K562 (cell line): ENCODE data around the gene A1BG. TPM values are rescaled to one million over a fixed set of nuclear protein-coding genes. Genes with fewer than 3 reads are reported as not detected.

Experiments
- ATAC-seq: fragments of 200-7000 bp; cut with Tn5 transposase; 3 replicates; pipeline ENCODE4 v1.9.1; 2020; ENCODE audit warnings: moderate library complexity
- BruUV-seq: library from RNA; stranded (reverse); fragments of 400-500 nt; replicated peaks from 2 replicates; lab custom pipeline; 2021; lab: Mats Ljungman, UMichigan
- CTCF ChIA-PET: fragments of 300-600 bp; formaldehyde crosslinking; extraction: SDS; loops from one replicate; lab custom pipeline; 2021; ENCODE audit warnings: low intra/inter-chr PET ratio; lab: Yijun Ruan, JAX
- POLR2A ChIA-PET: fragments of 300-600, 350-650 bp; sonication (Branson Sonifier 250); formaldehyde crosslinking; extraction: SDS; loops from one replicate; lab custom pipeline; 2021; ENCODE audit warnings: antibody characterized with exemption, inconsistent platforms; lab: Yijun Ruan, JAX
- DNase-seq, 4 experiments: peaks; one replicate each; pipeline versions ENCODE4 v3.0.0 to v3.0.0-alpha.2; 2011 to 2018; ENCODE audit warnings: low spot score in 3 of 4, mixed read lengths in 3 of 4; ENCODE audit errors: extremely low read depth in 1 of 4
- FAIRE-seq: peaks from 2 replicates; lab custom pipeline; 2011; peaks lifted over from hg19 to GRCh38; lab: Jason Lieb, UNC
- H2AFZ ChIP-seq: 2 replicates; pipeline ENCODE4 v1.6.0; 2011; ENCODE audit warnings: low read depth, low read length, control low read depth, inconsistent platforms
- H3K27ac ChIP-seq: fragments of 200-600 bp; 3 replicates; pipeline ENCODE4 v1.8.0; 2011; ENCODE audit warnings: low read depth, mild to moderate bottlenecking, control low read depth, inconsistent platforms, low read length, moderate library complexity, mixed read lengths; ENCODE audit errors: extremely low read depth
- H3K27me3 ChIP-seq, 2 experiments: fragments of 300-600 bp in 1 of 2; 2 replicates in 1 of 2; 3 replicates in 1 of 2; pipeline versions ENCODE4 v1.6.0 to v1.8.0; 2011; ENCODE audit warnings: inconsistent platforms in 2 of 2, low read length in 2 of 2, mild to moderate bottlenecking in 1 of 2, mixed read lengths in 1 of 2, moderate library complexity in 1 of 2; ENCODE audit not compliant: control insufficient read depth in 2 of 2, insufficient read depth in 2 of 2
- H3K36me3 ChIP-seq: fragments of 300-600 bp; 3 replicates; pipeline ENCODE4 v1.8.0; 2011; ENCODE audit warnings: mild to moderate bottlenecking, low read length, inconsistent platforms; ENCODE audit not compliant: control insufficient read depth, insufficient read depth
- H3K4me1 ChIP-seq, 2 experiments: fragments of 200-600 bp in 1 of 2; replicated peaks in 1 of 2; 2 replicates in 1 of 2; 3 replicates in 1 of 2; pipeline versions ENCODE4 v1.5.1 to v1.8.0; 2011; ENCODE audit warnings: inconsistent platforms in 2 of 2, low read length in 2 of 2, mild to moderate bottlenecking in 1 of 2, mixed read lengths in 1 of 2, moderate library complexity in 1 of 2; ENCODE audit not compliant: control insufficient read depth in 2 of 2, insufficient read depth in 2 of 2
- H3K4me2 ChIP-seq: 2 replicates; pipeline ENCODE4 v1.6.1; 2011; ENCODE audit warnings: low read length, control low read depth, inconsistent platforms, mixed read lengths; ENCODE audit not compliant: insufficient read depth
- H3K4me3 ChIP-seq: fragments of 200-600 bp; sonication (generic), shearing (Covaris generic); 2 replicates; pipeline ENCODE4 v1.5.1; 2016; ENCODE audit warnings: control low read depth, inconsistent platforms
- H3K79me2 ChIP-seq: fragments of 200-600 bp; 3 replicates; pipeline ENCODE4 v1.8.0; 2011; ENCODE audit warnings: low read length, inconsistent platforms; ENCODE audit not compliant: control insufficient read depth, insufficient read depth
- H3K9ac ChIP-seq, 2 experiments: 2 replicates each; pipeline versions ENCODE4 v1.6.0 to v1.6.1; 2011; ENCODE audit warnings: low read depth in 2 of 2, low read length in 2 of 2, control low read depth in 1 of 2, inconsistent platforms in 1 of 2, mild to moderate bottlenecking in 1 of 2, mixed read lengths in 1 of 2; ENCODE audit not compliant: insufficient read depth in 1 of 2
- H3K9me1 ChIP-seq: one replicate; pipeline ENCODE4 v1.6.0; 2011; ENCODE audit warnings: inconsistent platforms, mild to moderate bottlenecking, low read length, moderate library complexity; ENCODE audit not compliant: control insufficient read depth, insufficient read depth
- H3K9me3 ChIP-seq: replicated peaks from 2 replicates; pipeline ENCODE4 v1.5.1; 2011; ENCODE audit warnings: low read depth, low read length, inconsistent platforms; ENCODE audit not compliant: control insufficient read depth, insufficient read depth
- H4K20me1 ChIP-seq: replicated peaks from 2 replicates; pipeline ENCODE4 v1.6.1; 2011; ENCODE audit warnings: low read length, inconsistent platforms, mixed read lengths; ENCODE audit not compliant: control insufficient read depth, insufficient read depth
- CCNT2 ChIP-seq: IDR thresholded peaks from 2 replicates; pipeline ENCODE4 v1.6.1; 2011; ENCODE audit warnings: borderline replicate concordance, low read depth, mild to moderate bottlenecking, moderate library complexity, mixed read lengths, low read length; ENCODE audit not compliant: insufficient read length; ENCODE audit errors: extremely low read depth
- CXXC5 ChIP-seq: fragments of 250-450 bp; sonication (Bioruptor Pico); IDR thresholded peaks from 2 replicates; pipeline ENCODE4 v1.8.0; 2022; ENCODE audit warnings: inconsistent platforms, mild to moderate bottlenecking, moderate library complexity
- POLR2B ChIP-seq: fragments of 450-650 bp; IDR thresholded peaks from 2 replicates; pipeline ENCODE4 v1.6.1; 2018; ENCODE audit warnings: low read depth; ENCODE audit not compliant: partially characterized antibody
- SMAD1 ChIP-seq: fragments of 150-350 bp; IDR thresholded peaks from 2 replicates; pipeline ENCODE4 v1.6.1; 2014; ENCODE audit warnings: low read length, low read depth; ENCODE audit not compliant: partially characterized antibody
- SRF ChIP-seq, 2 experiments: fragments of 250-450, 450-650 bp in 1 of 2; sonication (Bioruptor Pico) in 1 of 2; sonication (generic) in 1 of 2; formaldehyde crosslinking; IDR thresholded peaks; 2 replicates each; pipeline versions ENCODE4 v1.5.0 to v1.5.1; 2020 to 2022; ENCODE audit warnings: mild to moderate bottlenecking in 1 of 2, missing genetic modification reagents in 1 of 2
- TAL1 ChIP-seq: fragments of 450-650 bp; IDR thresholded peaks from 2 replicates; pipeline ENCODE4 v1.6.1; 2016; ENCODE audit warnings: mild to moderate bottlenecking
- TRIM24 ChIP-seq, 2 experiments: fragments of 450-650 bp; IDR thresholded peaks; 2 replicates each; pipeline ENCODE4 v1.6.1; 2016
- WGBS: fragments of 100-300 bp; shearing (Covaris generic); methylation state at CpG from one replicate; pipeline ENCODE4 v1.1.6; 2016; ENCODE audit warnings: low coverage, mixed read lengths; ENCODE audit not compliant: insufficient coverage; ENCODE audit errors: missing lambda C conversion rate; 5-methylcytosine and 5-hydroxymethylcytosine counted together
- in situ Hi-C: fragments of 300-500 bp; cut with MboI; formaldehyde crosslinking; loops from 4 replicates; pipeline ENCODE4 v1.15.0; 2018; ENCODE audit warnings: inconsistent platforms, mixed read lengths
- intact Hi-C: fragments of 100-400 bp; cut with micrococcal nuclease; formaldehyde crosslinking; loops from 2 replicates; pipeline ENCODE4 v1.14.2; 2022
- polyA plus RNA-seq, 8 experiments: library from polyadenylated mRNA; depleted of rRNA in 4 of 8; stranded (reverse) in 5 of 8; unstranded in 3 of 8; fragments of >200 nt; fragmentation: Nextera tagmentation in 2 of 8; fragmentation: Illumina TruSeq in 1 of 8; extraction: Ambion mirVana in 2 of 8; extraction: Trizol in 1 of 8; gene quantifications; 2 replicates each; pipeline versions ENCODE4 v1.2.1 to v1.2.3, GENCODE V29; 2011 to 2014; ENCODE audit warnings: inconsistent platforms in 1 of 8, missing spikeins in 1 of 8
- total RNA-seq, 7 experiments: library from RNA; depleted of rRNA in 6 of 7; stranded (reverse); fragments of >200 nt in 6 of 7; fragmentation: Illumina TruSeq in 2 of 7; extraction: Trizol in 2 of 7; gene quantifications; 2 replicates each; pipeline versions ENCODE4 v1.2.1 to v1.2.3, GENCODE V29; 2011 to 2021; ENCODE audit warnings: low replicate concordance in 1 of 7
- TF ChIP-seq, protein P1 (sequence below), 2 experiments: fragments of 450-650 bp; IDR thresholded peaks; 2 replicates each; pipeline ENCODE4 v1.6.1; 2016
- TF ChIP-seq, protein P2 (sequence below): fragments of 250-450 bp; sonication (Bioruptor Pico); IDR thresholded peaks from 2 replicates; pipeline ENCODE4 v1.4.0; 2020
- TF ChIP-seq, protein P3 (sequence below): fragments of 250-450 bp; sonication (Bioruptor Pico); IDR thresholded peaks from 2 replicates; pipeline ENCODE4 v1.4.0; 2020; ENCODE audit warnings: mild to moderate bottlenecking, moderate library complexity
- TF ChIP-seq, protein P4 (sequence below): IDR thresholded peaks from 3 replicates; pipeline ENCODE4 v1.6.1; 2011; ENCODE audit warnings: borderline replicate concordance, mild to moderate bottlenecking; ENCODE audit not compliant: insufficient read length, insufficient read depth

A1BG gene
- total and polyA plus RNA-seq, 9 of the 15 experiments (the other 6 are each of a cell fraction or from before 2014, with no cell fraction given), result 0.10 to 19.8 (median 2.6) TPM

DNA sequence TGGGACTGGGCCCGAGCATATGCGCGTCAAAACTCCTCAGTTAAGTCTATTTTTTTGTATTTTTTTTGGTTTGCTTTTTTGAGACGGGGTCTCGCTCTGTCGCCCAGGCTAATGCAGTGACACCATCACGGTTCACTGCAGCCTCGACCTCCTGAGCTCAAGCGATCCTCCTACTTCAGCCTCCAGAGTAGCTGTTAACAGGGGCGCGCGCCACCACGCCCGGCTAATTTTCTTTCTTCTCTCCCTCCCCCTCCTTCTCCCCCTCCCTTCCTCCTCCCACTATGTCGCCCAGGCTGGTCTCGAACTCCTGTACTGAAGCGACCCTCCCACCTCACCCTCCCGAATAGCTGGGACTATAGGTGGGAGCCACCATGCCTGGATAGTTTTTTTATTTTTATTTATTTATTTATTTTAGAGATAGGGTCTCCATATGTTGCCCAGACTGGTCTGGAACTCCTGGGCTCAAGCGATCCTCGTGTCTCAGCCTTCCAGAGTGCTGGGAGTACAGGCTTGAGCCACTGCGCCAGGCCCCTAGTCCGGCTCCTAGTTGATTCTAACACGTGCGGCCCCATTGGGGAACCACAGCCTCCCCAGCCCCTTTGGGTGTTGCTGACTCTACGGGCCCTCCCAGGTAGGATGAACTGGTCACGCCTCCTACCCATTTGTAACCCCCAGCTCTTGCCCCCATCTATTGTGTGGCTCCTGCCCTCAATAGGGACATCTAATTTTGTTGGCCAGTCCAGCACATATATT is 28.3 kb upstream of the A1BG start (continued):
- TF ChIP-seq, protein P1, sequence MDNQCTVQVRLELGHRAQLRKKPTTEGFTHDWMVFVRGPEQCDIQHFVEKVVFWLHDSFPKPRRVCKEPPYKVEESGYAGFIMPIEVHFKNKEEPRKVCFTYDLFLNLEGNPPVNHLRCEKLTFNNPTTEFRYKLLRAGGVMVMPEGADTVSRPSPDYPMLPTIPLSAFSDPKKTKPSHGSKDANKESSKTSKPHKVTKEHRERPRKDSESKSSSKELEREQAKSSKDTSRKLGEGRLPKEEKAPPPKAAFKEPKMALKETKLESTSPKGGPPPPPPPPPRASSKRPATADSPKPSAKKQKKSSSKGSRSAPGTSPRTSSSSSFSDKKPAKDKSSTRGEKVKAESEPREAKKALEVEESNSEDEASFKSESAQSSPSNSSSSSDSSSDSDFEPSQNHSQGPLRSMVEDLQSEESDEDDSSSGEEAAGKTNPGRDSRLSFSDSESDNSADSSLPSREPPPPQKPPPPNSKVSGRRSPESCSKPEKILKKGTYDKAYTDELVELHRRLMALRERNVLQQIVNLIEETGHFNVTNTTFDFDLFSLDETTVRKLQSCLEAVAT (IDR thresholded peaks at IDR 0.05), result 0 out of 4 replicates have a peak, but pooled peaks of 1 of the 2 experiments have one; percentile 48
- TF ChIP-seq POLR2B (peak; percentile 36), TAL1 (peak; percentile 28; the same call in 1 of the 2 replicates)
- TF ChIP-seq, protein P2, sequence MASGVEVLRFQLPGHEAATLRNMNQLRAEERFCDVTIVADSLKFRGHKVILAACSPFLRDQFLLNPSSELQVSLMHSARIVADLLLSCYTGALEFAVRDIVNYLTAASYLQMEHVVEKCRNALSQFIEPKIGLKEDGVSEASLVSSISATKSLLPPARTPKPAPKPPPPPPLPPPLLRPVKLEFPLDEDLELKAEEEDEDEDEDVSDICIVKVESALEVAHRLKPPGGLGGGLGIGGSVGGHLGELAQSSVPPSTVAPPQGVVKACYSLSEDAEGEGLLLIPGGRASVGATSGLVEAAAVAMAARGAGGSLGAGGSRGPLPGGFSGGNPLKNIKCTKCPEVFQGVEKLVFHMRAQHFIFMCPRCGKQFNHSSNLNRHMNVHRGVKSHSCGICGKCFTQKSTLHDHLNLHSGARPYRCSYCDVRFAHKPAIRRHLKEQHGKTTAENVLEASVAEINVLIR (CRISPR knock-in tag), result no peak
- TF ChIP-seq, all 486 proteins: peak for 32

DNA sequence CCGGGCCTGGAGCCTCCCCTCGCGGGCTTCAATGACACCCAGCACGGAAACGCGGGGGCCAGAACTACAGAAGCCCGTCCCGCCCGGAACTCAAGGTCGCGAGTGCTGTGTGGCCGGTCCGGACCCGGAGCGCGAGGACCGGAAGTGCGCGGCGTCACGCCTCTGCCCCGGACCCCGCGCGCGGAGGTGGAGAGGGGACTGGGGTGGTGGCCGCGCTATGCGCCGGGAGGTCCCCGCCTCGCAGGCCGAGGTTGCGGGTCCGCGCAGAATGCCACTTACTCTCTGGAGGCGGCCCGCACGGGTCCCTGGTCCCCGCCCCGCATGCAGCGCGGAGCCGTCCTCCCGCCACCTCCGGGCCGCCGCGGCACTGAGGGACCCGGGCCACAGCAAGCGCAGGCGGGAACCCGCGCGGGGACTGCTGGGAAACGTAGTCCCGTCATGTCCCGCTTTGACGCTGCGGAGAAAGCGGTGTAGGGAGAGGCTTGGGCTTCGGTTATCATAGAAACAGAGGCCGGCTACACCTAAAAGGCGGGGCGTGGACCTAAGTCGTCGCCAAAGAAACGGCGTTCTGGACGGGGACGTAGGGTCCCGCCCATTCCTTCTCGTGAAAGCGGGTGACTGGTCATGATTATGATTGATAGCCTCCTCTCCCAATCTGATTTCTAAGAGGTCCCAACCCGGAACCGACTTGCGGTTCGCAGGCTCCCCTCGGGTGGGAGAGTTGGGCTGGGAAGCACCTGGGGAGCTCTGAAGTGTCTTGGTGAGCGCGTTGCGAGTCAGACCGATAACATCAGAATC is 27.6 kb upstream of the A1BG start, which contains the start of gene ZNF837:
Gene ZNF837 (minus strand): TSS at position 369 of the 798 bp plus-strand sequence. CDS start 11,698 bp downstream, outside the sequence.
- under 1% methylated on average over 62 of the region's 83 CpGs for WGBS
- Histone ChIP-seq H3K4me3 (peak within 1 kb of the TSS; percentile 61), H4K20me1 (no peaks in the 10 kb centered on the region), H3K4me2 (peak within 1 kb of the TSS; percentile 99), H3K27me3 (no peaks in the 10 kb centered on the region), H3K9me3 (no peaks in the 10 kb centered on the region), H3K79me2 (peaks cover 22% of the 10 kb centered on the region), H2AFZ (peak within 1 kb of the TSS; percentile 88), H3K9ac (peak within 1 kb of the TSS; percentile 77 to 93), H3K9me1 (no peaks in the 10 kb centered on the region), H3K36me3 (no peaks in the 10 kb centered on the region), H3K4me1 (peaks cover 19 to 47% of the 10 kb centered on the region in 2 experiments), H3K27ac (peak within 1 kb of the TSS; percentile 88)
- POLR2A ChIA-PET, result interaction anchor here (0.6 to 1.8 kb wide), 3 partner anchors 18 to 138 kb away, joined by 3 to 13 read pairs (median 4); partner anchors contain the start of gene ZNF497
- BruUV-seq, result no TSS peak
- CTCF ChIA-PET, result no interaction called here
- intact Hi-C loops (loop anchor here (1.0 to 2.0 kb wide), 2 partner anchors 18 to 54 kb away; partner anchors contain the start of gene ZNF497), in situ Hi-C loops (no loop called here)
- DNase-seq, result peak; percentile 89 to 100 (median 94)
- FAIRE-seq, result peak; percentile 99
- peak; percentile 93 for ATAC-seq
- TF ChIP-seq TRIM24 (IDR thresholded peaks at IDR 0.05), result peak in 1 of 2 experiments; percentile 99; a peak in 2 of 4 replicates
- TF ChIP-seq SRF (CRISPR knock-in tag; IDR thresholded peaks at IDR 0.05), result peak; percentile 6 to 69; a peak in 1 of 4 replicates
- TF ChIP-seq SMAD1, result peak; percentile 45
- peak; percentile 98 for TF ChIP-seq CXXC5 (CRISPR knock-in tag)
- TF ChIP-seq CCNT2, result peak; percentile 80
- TF ChIP-seq, protein P3, sequence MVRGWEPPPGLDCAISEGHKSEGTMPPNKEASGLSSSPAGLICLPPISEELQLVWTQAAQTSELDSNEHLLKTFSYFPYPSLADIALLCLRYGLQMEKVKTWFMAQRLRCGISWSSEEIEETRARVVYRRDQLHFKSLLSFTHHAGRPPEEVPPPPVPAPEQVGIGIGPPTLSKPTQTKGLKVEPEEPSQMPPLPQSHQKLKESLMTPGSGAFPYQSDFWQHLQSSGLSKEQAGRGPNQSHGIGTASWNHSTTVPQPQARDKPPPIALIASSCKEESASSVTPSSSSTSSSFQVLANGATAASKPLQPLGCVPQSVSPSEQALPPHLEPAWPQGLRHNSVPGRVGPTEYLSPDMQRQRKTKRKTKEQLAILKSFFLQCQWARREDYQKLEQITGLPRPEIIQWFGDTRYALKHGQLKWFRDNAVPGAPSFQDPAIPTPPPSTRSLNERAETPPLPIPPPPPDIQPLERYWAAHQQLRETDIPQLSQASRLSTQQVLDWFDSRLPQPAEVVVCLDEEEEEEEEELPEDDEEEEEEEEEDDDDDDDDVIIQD (CRISPR knock-in tag), result no peak; the same call in 1 of the 2 replicates
- TF ChIP-seq, protein P4, sequence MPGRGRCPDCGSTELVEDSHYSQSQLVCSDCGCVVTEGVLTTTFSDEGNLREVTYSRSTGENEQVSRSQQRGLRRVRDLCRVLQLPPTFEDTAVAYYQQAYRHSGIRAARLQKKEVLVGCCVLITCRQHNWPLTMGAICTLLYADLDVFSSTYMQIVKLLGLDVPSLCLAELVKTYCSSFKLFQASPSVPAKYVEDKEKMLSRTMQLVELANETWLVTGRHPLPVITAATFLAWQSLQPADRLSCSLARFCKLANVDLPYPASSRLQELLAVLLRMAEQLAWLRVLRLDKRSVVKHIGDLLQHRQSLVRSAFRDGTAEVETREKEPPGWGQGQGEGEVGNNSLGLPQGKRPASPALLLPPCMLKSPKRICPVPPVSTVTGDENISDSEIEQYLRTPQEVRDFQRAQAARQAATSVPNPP, result no peak
